IMR-90 (cell line): Measurements from ENCODE around the gene HOXD13. TPM values are rescaled to one million over a fixed set of nuclear protein-coding genes. Genes with fewer than 3 reads are reported as not detected.

Experiments
- ATAC-seq: fragments of 200-7000 bp; cut with Tn5 transposase; 2 replicates; pipeline ENCODE4 v1.9.1; 2020; ENCODE audit warnings: low read depth, mild to moderate bottlenecking, moderate library complexity
- BruUV-seq: library from RNA; stranded (reverse); fragments of 400-500 nt; replicated peaks from 2 replicates; lab custom pipeline; 2021; lab: Mats Ljungman, UMichigan
- CTCF ChIA-PET: fragments of 300-600 bp; formaldehyde crosslinking; extraction: SDS; loops from one replicate; lab custom pipeline; 2021; ENCODE audit warnings: antibody characterized with exemption; lab: Yijun Ruan, JAX
- POLR2A ChIA-PET: fragments of 300-600 bp; sonication (Branson Sonifier 250); formaldehyde crosslinking; loops from one replicate; lab custom pipeline; 2022; ENCODE audit warnings: antibody characterized with exemption; ENCODE audit not compliant: unreplicated experiment; lab: Charles Lee
- DNase-seq: peaks from one replicate; pipeline ENCODE4 v3.0.0; 2013
- H2AFZ ChIP-seq: replicated peaks from 2 replicates; pipeline ENCODE3; 2013; ENCODE audit warnings: low read length, mild to moderate bottlenecking; ENCODE audit not compliant: poor library complexity
- H2AK5ac ChIP-seq: 2 replicates; pipeline ENCODE4 v1.6.1; 2013; ENCODE audit warnings: low read depth, low read length, inconsistent platforms
- H2AK9ac ChIP-seq: replicated peaks from 2 replicates; pipeline ENCODE3; 2013; ENCODE audit warnings: mild to moderate bottlenecking, low read depth, low read length, moderate library complexity; ENCODE audit not compliant: poor library complexity
- H2BK120ac ChIP-seq: 2 replicates; pipeline ENCODE4 v1.6.1; 2013; ENCODE audit warnings: low read depth, low read length, inconsistent platforms
- H2BK15ac ChIP-seq: 3 replicates; pipeline ENCODE4 v1.6.1; 2013; ENCODE audit warnings: low read depth, low read length, inconsistent platforms
- H2BK20ac ChIP-seq: 2 replicates; pipeline ENCODE4 v1.6.1; 2013; ENCODE audit warnings: low read depth, mild to moderate bottlenecking, inconsistent platforms, low read length, moderate library complexity
- H2BK5ac ChIP-seq: 2 replicates; pipeline ENCODE4 v1.6.1; 2013; ENCODE audit warnings: mild to moderate bottlenecking, low read depth, low read length, inconsistent platforms; ENCODE audit not compliant: poor library complexity, severe bottlenecking
- H3K14ac ChIP-seq: replicated peaks from 2 replicates; pipeline ENCODE4 v1.6.1; 2013; ENCODE audit warnings: low read depth, low read length, inconsistent platforms
- H3K18ac ChIP-seq: 2 replicates; pipeline ENCODE4 v1.6.1; 2013; ENCODE audit warnings: low read depth, low read length, control low read depth
- H3K23ac ChIP-seq: 2 replicates; pipeline ENCODE4 v1.6.1; 2013; ENCODE audit warnings: low read depth, low read length, inconsistent platforms
- H3K27ac ChIP-seq: 2 replicates; pipeline ENCODE4 v1.5.1; 2013; ENCODE audit warnings: mild to moderate bottlenecking, control low read depth, low read length; ENCODE audit not compliant: insufficient read depth
- H3K27me3 ChIP-seq: 2 replicates; pipeline ENCODE4 v1.6.1; 2013; ENCODE audit warnings: low read length; ENCODE audit not compliant: control insufficient read depth, insufficient read depth
- H3K36me3 ChIP-seq: 2 replicates; pipeline ENCODE4 v1.6.1; 2013; ENCODE audit warnings: low read length, mixed read lengths; ENCODE audit not compliant: control insufficient read depth, insufficient read depth
- H3K4ac ChIP-seq: 2 replicates; pipeline ENCODE4 v1.6.1; 2013; ENCODE audit warnings: low read depth, low read length, inconsistent platforms
- H3K4me1 ChIP-seq: 2 replicates; pipeline ENCODE4 v1.6.1; 2013; ENCODE audit warnings: low read length, mixed read lengths; ENCODE audit not compliant: control insufficient read depth, insufficient read depth
- H3K4me2 ChIP-seq: 2 replicates; pipeline ENCODE4 v1.6.1; 2013; ENCODE audit warnings: low read depth, mild to moderate bottlenecking, control low read depth, low read length, moderate library complexity
- H3K4me3 ChIP-seq: 2 replicates; pipeline ENCODE4 v1.5.1; 2013; ENCODE audit warnings: low read depth, mild to moderate bottlenecking, control low read depth, low read length, moderate library complexity; ENCODE audit not compliant: insufficient read depth
- H3K56ac ChIP-seq: 2 replicates; pipeline ENCODE4 v1.6.1; 2013; ENCODE audit warnings: low read length, inconsistent platforms; ENCODE audit not compliant: insufficient read depth; ENCODE audit errors: extremely low read depth
- H3K79me1 ChIP-seq, 2 experiments: 2 replicates each; pipeline ENCODE4 v1.6.1; 2013; ENCODE audit warnings: low read length in 2 of 2, inconsistent platforms in 1 of 2, low read depth in 1 of 2
- H3K9ac ChIP-seq: 2 replicates; pipeline ENCODE4 v1.6.1; 2013; ENCODE audit warnings: low read depth, low read length, control low read depth
- H3K9me1 ChIP-seq: 2 replicates; pipeline ENCODE4 v1.6.1; 2013; ENCODE audit warnings: low read length, inconsistent platforms; ENCODE audit not compliant: insufficient read depth
- H3K9me3 ChIP-seq: 2 replicates; pipeline ENCODE4 v1.6.1; 2013; ENCODE audit warnings: low read length; ENCODE audit not compliant: control insufficient read depth, insufficient read depth
- H4K20me1 ChIP-seq: 2 replicates; pipeline ENCODE4 v1.6.1; 2013; ENCODE audit warnings: low read length, inconsistent platforms; ENCODE audit not compliant: insufficient read depth
- H4K5ac ChIP-seq: 2 replicates; pipeline ENCODE4 v1.6.1; 2013; ENCODE audit warnings: mild to moderate bottlenecking, low read depth, low read length, control low read depth
- H4K8ac ChIP-seq, 2 experiments: 2 replicates each; pipeline ENCODE4 v1.6.1; 2013; ENCODE audit warnings: low read depth in 2 of 2, low read length in 2 of 2, control low read depth in 1 of 2, inconsistent platforms in 1 of 2
- H4K91ac ChIP-seq: 2 replicates; pipeline ENCODE4 v1.6.1; 2013; ENCODE audit warnings: low read depth, low read length, inconsistent platforms; ENCODE audit not compliant: insufficient read depth
- BHLHE40 ChIP-seq: fragments of 150-350 bp; IDR thresholded peaks from 2 replicates; pipeline ENCODE4 v1.6.1; 2016; ENCODE audit warnings: mild to moderate bottlenecking, low read depth, low read length
- CEBPB ChIP-seq: IDR thresholded peaks from 2 replicates; pipeline ENCODE4 v1.6.1; 2012; ENCODE audit warnings: low read depth, low read length, improper control_type of control experiment
- CHD1 ChIP-seq: IDR thresholded peaks from 2 replicates; pipeline ENCODE4 v1.6.1; 2012; ENCODE audit warnings: low read depth, low read length, improper control_type of control experiment
- CTCF ChIP-seq: conservative IDR thresholded peaks from 2 replicates; pipeline ENCODE4 v1.5.1; 2012; ENCODE audit warnings: mild to moderate bottlenecking, low read depth, low read length, improper control_type of control experiment
- ELK1 ChIP-seq: fragments of 150-350 bp; IDR thresholded peaks from 2 replicates; pipeline ENCODE4 v1.6.1; 2016; ENCODE audit warnings: low read depth, mild to moderate bottlenecking, low read length, moderate library complexity, borderline replicate concordance
- FOS ChIP-seq: fragments of 150-350 bp; IDR thresholded peaks from 2 replicates; pipeline ENCODE4 v1.6.1; 2016; ENCODE audit warnings: low read depth, low read length
- MXI1 ChIP-seq: IDR thresholded peaks from 2 replicates; pipeline ENCODE4 v1.6.1; 2012; ENCODE audit warnings: low read depth, mild to moderate bottlenecking, low read length, moderate library complexity, borderline replicate concordance
- NFE2L2 ChIP-seq: fragments of 150-350 bp; IDR thresholded peaks from 2 replicates; pipeline ENCODE4 v1.6.1; 2016; ENCODE audit warnings: low read depth, mild to moderate bottlenecking, low read length
- RAD21 ChIP-seq: IDR thresholded peaks from 2 replicates; pipeline ENCODE4 v1.6.1; 2012; ENCODE audit warnings: low read length, improper control_type of control experiment
- RCOR1 ChIP-seq: IDR thresholded peaks from 2 replicates; pipeline ENCODE4 v1.6.1; 2012; ENCODE audit warnings: mild to moderate bottlenecking, low read length, improper control_type of control experiment; ENCODE audit not compliant: insufficient replicate concordance
- RFX5 ChIP-seq: IDR thresholded peaks from 2 replicates; pipeline ENCODE4 v1.8.0; 2012; ENCODE audit warnings: low read depth, mild to moderate bottlenecking, low read length, moderate library complexity
- SMC3 ChIP-seq: fragments of 150-350 bp; IDR thresholded peaks from 2 replicates; pipeline ENCODE4 v1.6.1; 2016; ENCODE audit warnings: low read depth, mild to moderate bottlenecking, antibody characterized with exemption, low read length, moderate library complexity
- dilution Hi-C: fragments of 300-500 bp; cut with HindIII; formaldehyde crosslinking; loops from one replicate; pipeline ENCODE4 v1.14.3; 2018; ENCODE audit warnings: low sequenced_read_pairs; ENCODE audit not compliant: unreplicated experiment
- in situ Hi-C: fragments of 300-500 bp; cut with MboI; formaldehyde crosslinking; loops from 3 replicates; pipeline ENCODE4 v1.14.3; 2019; ENCODE audit warnings: low sequenced_read_pairs, inconsistent platforms, mixed read lengths
- intact Hi-C: fragments of 100-400 bp; cut with micrococcal nuclease; formaldehyde crosslinking; loops from 2 replicates; pipeline ENCODE4 v1.10.0; 2022
- polyA plus RNA-seq, 3 experiments: library from polyadenylated mRNA; depleted of rRNA; stranded (reverse); fragments of >200 nt; gene quantifications; 2 replicates each; pipeline ENCODE4 v1.2.3, GENCODE V29; 2012; ENCODE audit warnings: low replicate concordance in 1 of 3
- total RNA-seq: library from RNA; depleted of rRNA; stranded (reverse); fragments of >200 nt; gene quantifications from 2 replicates; pipeline ENCODE4 v1.2.3, GENCODE V29; 2012

Gene HOXD13
- total and polyA plus RNA-seq, 2 of the 4 experiments (the other 2 are of a cell fraction): not detected

- no peak overlapping the region for H2BK5ac ChIP-seq
- no peaks in the 10 kb centered on the region for H3K4me1 ChIP-seq
- H4K91ac ChIP-seq: no peak overlapping the region
- H2BK120ac ChIP-seq: no peak overlapping the region
- POLR2A ChIA-PET: no interaction called here
- BruUV-seq: no TSS peak
- TF ChIP-seq FOS (no peak), RAD21 (no peak), MXI1 (no peak), RFX5 (no peak), SMC3 (no peak), CTCF (no peak), CEBPB (no peak), NFE2L2 (no peak), BHLHE40 (no peak), CHD1 (no peak), RCOR1 (no peak), ELK1 (no peak)
- no peak overlapping the region for H3K56ac ChIP-seq
- CTCF ChIA-PET: interaction anchor here (3.0 kb wide), 1 partner anchor 320 kb away, joined by 9 read pairs; no protein-coding TSS in a partner anchor
- H3K79me1 ChIP-seq: no peaks in the 10 kb centered on the region
- no peak overlapping the region for H3K18ac ChIP-seq
- H4K8ac ChIP-seq: no peak overlapping the region
- ATAC-seq (no peak), DNase-seq (no peak)
- in situ Hi-C loops: no loop called here
- no peak overlapping the region for H3K9ac ChIP-seq
- H3K27me3 ChIP-seq: peaks cover 93% of the 10 kb centered on the region
- no peak overlapping the region for H2AK9ac ChIP-seq
- no peak overlapping the region for H3K4ac ChIP-seq
- H3K23ac ChIP-seq: no peak overlapping the region
- dilution Hi-C loops: no loop called here
- H3K4me2 ChIP-seq: no peak overlapping the region
- no peaks in the 10 kb centered on the region for H3K9me1 ChIP-seq
- no peak overlapping the region for H3K14ac ChIP-seq
- H2AFZ ChIP-seq: no peak overlapping the region
- no peaks in the 10 kb centered on the region for H3K36me3 ChIP-seq
- H4K20me1 ChIP-seq: no peaks in the 10 kb centered on the region
- H2BK15ac ChIP-seq: no peak overlapping the region
- peaks cover 3% of the 10 kb centered on the region for H3K9me3 ChIP-seq
- H3K27ac ChIP-seq: no peak overlapping the region
- H2AK5ac ChIP-seq: no peak overlapping the region
- intact Hi-C loops: loop anchor here (1.0 kb wide), 1 partner anchor 24 kb away; no protein-coding TSS in a partner anchor
- no peak overlapping the region for H3K4me3 ChIP-seq
- H4K5ac ChIP-seq: no peak overlapping the region
- no peak overlapping the region for H2BK20ac ChIP-seq
These were observed 42.5 kb downstream of the HOXD13 start for GRCh38 chr2:176135035-176135440.
